GM10248 (cell line): ENCODE results near the gene BRINP2.

Experiments
- CTCF ChIA-PET: fragments of 300-600 bp; sonication (Branson Sonifier 250); formaldehyde crosslinking; extraction: SDS; loops from one replicate; lab custom pipeline; 2021; ENCODE audit warnings: antibody characterized with exemption; lab: Yijun Ruan, JAX
- POLR2A ChIA-PET: fragments of 350-650 bp; sonication (Branson Sonifier 250); formaldehyde crosslinking; extraction: SDS; loops from one replicate; lab custom pipeline; 2020; ENCODE audit warnings: antibody characterized with exemption; lab: Yijun Ruan, JAX
- DNase-seq: peaks from one replicate; pipeline ENCODE4 v3.0.0; 2012; ENCODE audit errors: extremely low spot score
- CTCF ChIP-seq: IDR thresholded peaks from 2 replicates; pipeline ENCODE4 v1.5.1; 2012; ENCODE audit warnings: mild to moderate bottlenecking, low read depth; ENCODE audit errors: extremely low read depth, missing control alignments, control extremely low read depth

BRINP2 gene

GRCh38 chr1:177210071-177210470 lies 39.3 kb downstream of the BRINP2 start:
- no peak for DNase-seq
- POLR2A ChIA-PET = no interaction called here
- CTCF ChIA-PET = no interaction called here
- no peak for TF ChIP-seq CTCF

- no peak for TF ChIP-seq CTCF
- ChIA-PET CTCF (interaction anchor here (1.4 kb wide), 1 partner anchor 89 kb away, joined by 3 read pairs; no protein-coding TSS in a partner anchor), POLR2A (no interaction called here)
- DNase-seq = no peak
Measured at GRCh38 chr1:177211231-177211630, 40.5 kb downstream of the BRINP2 start.

- no peak for TF ChIP-seq CTCF
- no peak for DNase-seq
- ChIA-PET CTCF (no interaction called here), POLR2A (no interaction called here)
Measured at GRCh38 chr1:177216587-177217202, 45.9 kb downstream of the BRINP2 start.

- CTCF ChIA-PET = interaction anchor here (1.2 to 1.7 kb wide), 3 partner anchors 14 to 37 kb away, joined by 3 to 6 read pairs (median 3); no protein-coding TSS in a partner anchor
- TF ChIP-seq CTCF = no peak
- no peak for DNase-seq
- POLR2A ChIA-PET = no interaction called here
Measured at GRCh38 chr1:177219554-177220458, 49.0 kb downstream of the BRINP2 start.

GRCh38 chr1:177223359-177223758 lies 52.6 kb downstream of the BRINP2 start:
- no peak for TF ChIP-seq CTCF
- CTCF ChIA-PET = interaction anchor here (0.8 to 1.6 kb wide), 2 partner anchors 11 to 51 kb away, joined by 3 to 4 read pairs; no protein-coding TSS in a partner anchor
- POLR2A ChIA-PET = no interaction called here
- DNase-seq = no peak

GRCh38 chr1:177227978-177228692 lies 57.4 kb downstream of the BRINP2 start:
- POLR2A ChIA-PET = no interaction called here
- CTCF ChIA-PET = no interaction called here
- DNase-seq = no peak
- TF ChIP-seq CTCF = no peak
